Amygdala (tissue), 56 donors: ENCODE results near the gene DYNLT3.

Experiments
- DNase-seq, 56 donors: peaks; one replicate each; lab custom pipeline; 2025; lab: John Stamatoyannopoulos, UW

Gene DYNLT3

GRCh38 chrX:37846934-37847732 lies at the start of gene DYNLT3:
Gene DYNLT3 (minus strand): TSS chrX:37847571. CDS start chrX:37847510, 61 bp downstream.
- DNase-seq: peak in 50 of 56 donors; percentile 2 to 88 (median 39)

DNA sequence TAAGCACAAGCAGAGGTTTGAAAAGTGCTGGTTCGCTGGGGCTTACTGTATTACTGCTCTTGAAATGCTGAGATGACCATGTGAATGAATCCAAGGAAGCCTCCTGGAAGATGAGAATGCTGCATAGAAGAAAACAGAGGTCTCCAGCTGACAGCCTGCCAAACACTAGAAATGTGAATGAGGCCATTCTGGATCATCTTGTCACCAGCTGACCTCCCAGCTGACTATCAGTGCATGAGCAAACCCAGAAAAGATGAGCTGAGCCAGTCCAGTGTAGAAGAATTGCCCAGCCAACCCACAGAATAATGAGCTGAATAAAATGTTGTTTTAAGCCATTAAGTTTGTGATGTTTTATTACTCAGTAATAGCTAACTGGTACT lies 49.1 kb upstream of the DYNLT3 start:
- DNase-seq: peak in 4 of 56 donors; percentile 0 to 4 (median 2)

- DNase-seq: no peak
Measured at GRCh38 chrX:37895795-37896510, 48.6 kb upstream of the DYNLT3 start.

DNA sequence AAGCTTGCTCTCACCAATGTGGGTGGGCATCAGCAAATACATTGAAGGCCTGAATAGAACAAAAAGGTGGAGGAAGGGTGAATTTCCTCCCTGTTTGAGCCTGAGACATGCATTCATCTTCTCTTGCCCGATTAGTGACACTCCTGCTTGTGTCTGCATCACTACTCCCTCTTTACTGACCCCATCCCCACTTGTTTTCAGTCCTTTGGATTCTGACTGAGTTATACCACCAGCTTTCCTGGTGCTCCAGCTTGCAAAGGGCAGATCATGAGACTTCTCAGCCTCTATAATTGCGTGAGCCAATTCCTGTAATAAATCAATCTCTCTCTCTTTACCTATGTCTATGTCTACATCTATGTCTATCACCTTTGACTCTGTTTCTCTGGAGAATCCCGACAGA lies 47.4 kb upstream of the DYNLT3 start:
- no peak for DNase-seq

DNA sequence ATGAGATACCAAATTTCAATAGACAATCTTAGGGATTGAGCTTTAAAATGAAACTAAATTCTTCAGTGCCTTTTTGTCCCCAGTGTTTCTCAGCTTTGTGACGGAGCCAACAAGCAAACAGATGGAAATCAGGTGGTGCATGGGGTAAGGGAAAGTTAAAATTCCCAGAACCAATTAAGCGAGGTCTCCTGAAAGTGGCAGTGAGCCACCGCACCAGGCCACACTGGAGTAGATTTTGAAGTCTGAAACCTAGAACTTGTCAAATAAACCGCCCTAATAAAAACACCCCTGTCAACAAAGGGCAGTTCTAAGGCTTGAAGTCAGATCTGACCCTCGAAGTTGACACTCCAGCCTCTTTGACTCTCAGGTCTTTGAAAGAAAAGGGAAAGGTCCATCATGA lies 40.6 kb upstream of the DYNLT3 start:
- DNase-seq: no peak

GRCh38 chrX:37887347-37887746 lies 40.0 kb upstream of the DYNLT3 start:
- no peak for DNase-seq

DNA sequence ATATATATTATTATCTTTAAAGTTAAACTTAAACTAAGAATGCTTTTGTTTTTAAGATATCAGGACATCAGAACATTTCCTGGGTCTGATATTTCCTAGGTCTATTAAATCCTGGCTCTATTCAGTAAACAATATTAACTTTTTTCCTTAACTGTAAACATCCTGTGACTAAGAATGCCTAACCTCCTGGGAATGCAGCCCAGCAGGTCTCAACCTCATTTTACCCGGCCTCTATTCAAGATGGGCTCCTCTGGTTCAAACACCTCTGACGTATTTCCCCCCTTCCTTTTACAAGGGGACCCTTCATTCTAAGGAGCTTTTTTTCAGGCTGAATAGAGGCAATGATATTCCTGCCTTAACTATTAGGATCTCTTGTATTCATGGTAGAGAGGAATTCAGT lies 35.8 kb upstream of the DYNLT3 start:
- DNase-seq: no peak

DNA sequence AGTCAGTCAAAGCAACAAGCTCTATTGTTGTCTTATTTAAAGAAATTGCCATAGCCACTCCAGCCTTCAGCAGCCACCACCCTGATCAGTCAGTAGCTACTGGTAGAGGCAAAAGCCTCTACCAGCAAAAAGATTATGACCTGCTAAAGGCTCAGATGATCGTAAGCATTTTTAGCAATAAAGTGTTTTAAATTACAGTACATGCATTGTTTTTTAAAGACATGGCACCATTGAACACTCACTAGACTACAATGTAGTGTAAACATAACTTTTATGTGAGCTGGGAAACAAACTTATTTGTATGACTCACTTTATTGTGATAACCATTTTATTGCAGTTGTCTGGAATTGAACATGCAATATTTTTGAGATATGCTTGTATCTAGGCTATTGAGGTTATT lies 32.3 kb upstream of the DYNLT3 start:
- DNase-seq: no peak

DNA sequence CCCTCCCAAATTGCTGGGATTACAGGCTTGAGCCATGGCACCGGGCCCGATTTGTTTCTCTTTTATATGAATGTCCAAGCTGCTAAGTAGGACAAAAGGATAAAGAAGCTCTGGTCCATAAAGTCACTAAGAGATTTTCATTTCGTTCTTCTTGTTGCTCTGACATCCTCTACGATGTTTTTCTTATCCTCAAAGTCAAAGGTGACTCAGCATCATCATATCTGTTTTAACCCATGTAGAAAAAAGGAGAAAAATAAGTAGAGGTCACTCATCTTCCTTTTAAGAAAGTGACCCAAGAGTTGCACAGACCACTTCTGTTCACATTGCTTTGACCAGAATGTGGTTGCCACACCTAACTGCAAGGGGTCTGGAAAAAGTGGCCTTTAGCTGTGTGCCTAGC lies 29.3 kb upstream of the DYNLT3 start:
- DNase-seq: no peak

DNA sequence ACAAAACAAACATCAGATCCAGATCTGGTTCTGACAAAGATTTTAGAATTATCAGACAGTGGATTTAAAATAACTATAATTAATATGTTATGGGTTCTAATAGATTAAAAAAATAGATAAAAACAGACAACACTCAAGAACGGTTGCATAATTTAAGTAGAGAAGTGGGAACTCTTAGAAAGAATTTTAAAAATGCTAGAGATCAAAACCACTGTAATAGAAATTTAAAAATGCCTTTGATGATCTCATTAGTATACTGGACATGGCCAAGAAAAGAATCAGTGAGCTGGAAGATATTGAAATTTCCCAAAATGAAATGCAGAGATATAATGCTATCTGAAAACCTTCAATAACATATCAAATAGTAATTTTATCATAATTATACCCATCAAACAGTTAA lies 28.3 kb upstream of the DYNLT3 start:
- DNase-seq: no peak

DNA sequence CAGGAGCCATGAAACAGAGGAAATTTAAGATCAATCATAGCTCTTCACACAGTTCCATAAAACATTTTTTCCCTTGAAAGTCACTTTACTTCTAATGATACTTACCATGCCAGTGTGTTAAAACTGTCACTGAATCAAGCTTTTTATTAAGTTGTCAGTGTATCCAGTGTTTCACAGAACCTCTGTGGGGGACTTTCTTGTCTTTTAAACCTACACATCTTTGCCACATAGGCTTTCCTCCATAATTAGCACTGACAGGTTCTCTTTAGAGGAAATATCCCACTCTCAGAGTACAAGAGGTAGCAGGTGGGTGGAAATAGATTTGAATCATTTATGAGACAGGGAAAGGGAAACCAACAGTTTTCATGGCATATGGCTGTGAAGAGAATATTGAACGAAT lies 25.8 kb upstream of the DYNLT3 start:
- no peak for DNase-seq

DNA sequence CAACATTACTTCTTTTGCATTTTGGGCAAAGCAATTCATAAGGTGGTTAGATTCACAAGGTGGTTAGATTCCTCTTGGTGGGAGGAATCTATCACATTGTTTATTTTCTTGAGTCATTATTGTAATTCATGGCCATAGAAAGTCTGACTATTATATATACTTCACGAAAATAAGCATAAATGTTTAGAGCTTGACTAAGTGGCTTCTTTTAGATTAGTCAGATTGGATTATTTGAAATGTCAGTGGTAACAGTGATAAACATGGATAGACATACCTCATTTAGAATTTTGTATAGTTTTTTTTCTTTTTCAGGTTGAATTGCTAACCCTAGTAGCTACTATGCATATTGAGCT lies 24.9 kb upstream of the DYNLT3 start:
- no peak for DNase-seq

DNA sequence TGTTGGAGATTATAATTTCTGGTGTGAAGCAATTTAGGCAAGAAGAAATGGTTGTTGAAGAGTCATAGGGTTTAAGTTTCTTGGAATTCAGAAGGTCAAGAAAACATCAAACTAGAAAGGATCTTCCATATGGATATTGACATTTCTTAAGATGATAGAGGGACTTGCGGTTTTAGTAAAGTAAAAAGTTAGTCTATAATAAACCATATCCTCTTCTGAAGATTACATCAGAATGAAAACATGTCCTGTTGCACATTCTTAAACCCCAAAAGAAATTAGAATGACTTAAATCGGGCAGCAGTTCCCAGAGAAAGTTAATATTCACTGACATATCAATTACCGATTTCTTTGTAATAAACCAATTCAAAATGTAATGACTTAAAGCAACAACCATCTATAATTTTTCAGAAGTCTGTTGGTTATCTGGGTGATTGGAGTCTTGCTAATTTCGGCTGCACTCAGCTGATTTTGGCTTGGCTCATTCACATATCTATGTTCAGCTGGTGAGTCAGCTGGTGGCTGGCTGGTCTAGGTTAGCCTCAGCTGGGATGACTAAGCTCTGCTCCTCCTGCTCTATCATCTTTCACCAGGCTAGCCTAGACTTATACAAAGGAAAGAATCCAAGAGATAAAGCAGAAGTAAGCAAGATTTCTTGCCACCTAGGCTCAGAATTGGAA lies 24.4 kb upstream of the DYNLT3 start:
- peak in 11 of 56 donors; percentile 0 to 6 (median 1) for DNase-seq

DNA sequence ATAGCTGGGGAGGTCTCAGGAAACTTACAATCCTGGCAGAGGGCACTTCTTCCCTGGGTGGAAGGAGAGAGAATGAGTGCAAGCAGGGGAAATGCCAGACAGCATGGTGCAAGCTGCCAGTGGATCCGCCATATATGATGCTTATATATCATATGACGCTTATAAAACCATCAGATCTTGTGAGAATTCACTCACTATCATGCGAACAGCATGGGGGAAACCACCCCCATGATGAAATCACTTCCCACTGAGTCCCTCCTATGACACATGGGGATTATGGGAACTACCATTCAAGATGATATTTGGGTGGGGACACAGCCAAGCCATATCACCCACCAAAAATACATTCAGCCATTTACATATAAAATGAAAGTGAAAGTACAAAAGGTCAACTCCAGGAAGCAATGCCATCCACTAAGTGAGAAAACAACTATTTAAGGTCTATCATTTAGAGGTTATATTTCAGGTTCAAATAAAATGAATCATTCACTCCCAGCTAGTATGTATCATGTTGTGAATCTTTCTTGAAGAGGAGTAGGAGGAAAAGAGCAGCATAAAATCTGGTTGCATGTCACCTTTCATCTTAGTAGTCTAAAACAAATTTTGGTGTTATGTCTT lies 20.3 kb upstream of the DYNLT3 start:
- DNase-seq: no peak

- no peak for DNase-seq
Measured at GRCh38 chrX:37863728-37864127, 16.4 kb upstream of the DYNLT3 start.

DNA sequence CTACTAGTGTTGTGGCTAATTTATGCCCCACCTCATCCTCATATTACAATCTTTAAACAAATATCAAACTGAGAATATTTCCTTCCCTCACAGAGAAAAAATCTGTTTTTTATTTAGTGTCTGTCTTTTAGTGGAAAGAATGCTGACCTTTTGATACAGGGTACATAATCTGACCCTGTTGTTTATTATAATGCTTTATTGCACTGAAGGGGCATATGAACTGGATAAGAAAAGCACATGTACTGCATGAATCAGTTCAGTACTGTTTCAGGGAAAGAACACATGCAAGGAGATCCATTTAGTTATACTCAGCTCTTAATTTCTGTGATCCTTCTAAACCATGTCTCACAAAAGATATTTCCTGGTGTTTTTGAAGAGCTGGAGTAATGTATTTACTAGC lies 15.5 kb upstream of the DYNLT3 start:
- DNase-seq: no peak

GRCh38 chrX:37860721-37861120 lies 13.3 kb upstream of the DYNLT3 start:
- no peak for DNase-seq

DNA sequence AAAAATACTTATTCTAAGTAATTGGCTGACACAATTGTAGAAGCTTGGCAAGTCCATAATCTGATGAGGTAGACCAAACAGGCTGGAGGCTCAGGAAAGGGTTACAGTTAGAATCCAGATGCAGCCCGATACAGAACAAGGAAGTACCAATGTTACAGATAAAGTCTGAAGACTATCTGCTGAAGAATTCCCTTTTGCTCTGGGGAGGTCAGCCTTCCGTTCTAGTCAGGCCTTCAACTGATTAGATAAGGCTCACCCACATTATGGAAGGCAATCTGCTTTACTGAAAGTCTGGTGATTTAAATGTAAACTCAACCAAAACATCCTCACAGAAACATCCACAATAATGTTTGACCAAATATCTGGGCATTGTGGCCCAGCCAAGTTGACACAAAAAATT lies 7.4 kb upstream of the DYNLT3 start:
- DNase-seq: no peak

DNA sequence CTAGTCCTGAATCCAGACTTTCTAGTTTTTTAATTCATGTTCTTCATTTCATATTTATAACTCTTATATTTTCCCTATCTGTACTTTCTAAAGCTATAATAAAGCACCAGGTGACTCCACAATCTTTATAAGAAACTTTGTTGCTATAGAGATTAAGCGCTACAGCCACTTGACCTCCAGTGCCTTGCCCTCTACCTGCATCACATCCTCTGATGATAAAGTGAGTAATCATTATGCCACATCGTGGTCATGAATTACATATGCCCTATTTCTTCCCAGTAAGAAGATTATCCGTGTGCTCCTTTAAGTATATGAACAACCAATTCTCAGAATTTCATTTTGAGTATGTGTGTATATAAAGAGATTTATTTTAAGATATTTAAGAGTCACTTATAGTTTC lies 6.8 kb upstream of the DYNLT3 start:
- DNase-seq: no peak

DNA sequence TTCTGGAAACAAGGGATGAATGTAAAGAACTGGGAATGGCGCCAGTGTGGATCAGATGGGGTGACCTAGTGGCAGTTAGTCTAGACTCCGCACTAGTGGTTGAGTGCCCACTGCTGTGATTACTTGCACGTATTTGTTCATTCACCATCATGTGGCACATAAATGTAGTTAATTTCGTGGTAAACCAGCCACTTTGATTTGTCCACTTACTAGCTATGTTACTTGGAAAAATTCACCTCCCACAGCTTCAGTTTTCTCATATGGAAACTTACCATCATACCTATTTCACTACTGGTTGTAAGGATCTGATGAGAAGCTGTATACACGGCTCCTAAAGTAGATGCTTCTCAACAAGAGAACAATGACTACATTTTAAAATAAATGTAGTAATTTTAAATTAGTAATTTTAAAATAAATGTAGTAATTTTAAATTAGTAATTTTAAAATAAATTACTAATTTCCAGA lies 394 bp upstream of the DYNLT3 start:
- no peak for DNase-seq

GRCh38 chrX:37846558-37846933 lies 825 bp downstream of the DYNLT3 start:
- DNase-seq: no peak
